GM23248 (cell line): ENCODE results near the gene ITPKC. TPM values are rescaled to one million over a fixed set of nuclear protein-coding genes. Genes with fewer than 3 reads are reported as not detected.
"Not testable (repeated sequence)": the region's sequence is repeated elsewhere in the genome, so short reads cannot be mapped to it uniquely, and the experiment has no call there.

Experiments
- DNase-seq: peaks from one replicate; pipeline ENCODE4 v3.0.0-alpha.2; 2015
- H2AFZ ChIP-seq: fragments of 200-600 bp; sonication (generic); 2 replicates; pipeline ENCODE4 v1.6.1; 2016; ENCODE audit warnings: antibody characterized with exemption
- H3F3A ChIP-seq: fragments of 200-600 bp; sonication (generic); 2 replicates; pipeline ENCODE4 v1.6.1; 2016; ENCODE audit warnings: mild to moderate bottlenecking, antibody characterized with exemption, mixed run types; ENCODE audit not compliant: insufficient read depth
- H3K27ac ChIP-seq: fragments of 200-600 bp; sonication (generic); 2 replicates; pipeline ENCODE4 v1.5.1; 2016; ENCODE audit warnings: mild to moderate bottlenecking
- H3K27me3 ChIP-seq: fragments of 200-600 bp; sonication (generic); replicated peaks from 2 replicates; pipeline ENCODE4 v1.6.1; 2016; ENCODE audit warnings: mild to moderate bottlenecking; ENCODE audit not compliant: insufficient read depth
- H3K36me3 ChIP-seq: fragments of 200-600 bp; sonication (generic); 2 replicates; pipeline ENCODE4 v1.6.1; 2016; ENCODE audit warnings: low read depth, mild to moderate bottlenecking
- H3K4me1 ChIP-seq: fragments of 200-600 bp; sonication (generic); 2 replicates; pipeline ENCODE4 v1.6.1; 2016; ENCODE audit warnings: mild to moderate bottlenecking; ENCODE audit not compliant: insufficient read depth
- H3K4me2 ChIP-seq: fragments of 200-600 bp; sonication (generic); one replicate; pipeline ENCODE4 v1.6.1; 2016; ENCODE audit warnings: mild to moderate bottlenecking; ENCODE audit not compliant: unreplicated experiment
- H3K4me3 ChIP-seq: fragments of 200-600 bp; sonication (generic); 2 replicates; pipeline ENCODE4 v1.5.1; 2016; ENCODE audit warnings: mild to moderate bottlenecking
- H3K79me2 ChIP-seq: fragments of 200-600 bp; sonication (generic); 2 replicates; pipeline ENCODE4 v1.6.1; 2016; ENCODE audit warnings: mild to moderate bottlenecking; ENCODE audit not compliant: insufficient read depth
- H3K9ac ChIP-seq: fragments of 200-600 bp; sonication (generic); 2 replicates; pipeline ENCODE4 v1.6.1; 2016; ENCODE audit warnings: mild to moderate bottlenecking
- H3K9me2 ChIP-seq: fragments of 200-600 bp; sonication (generic); 2 replicates; pipeline ENCODE4 v1.6.1; 2016; ENCODE audit warnings: mixed run types, mild to moderate bottlenecking, moderate library complexity; ENCODE audit not compliant: insufficient read depth
- H3K9me3 ChIP-seq: fragments of 200-600 bp; sonication (generic); one replicate; pipeline ENCODE4 v1.6.1; 2017; ENCODE audit warnings: low read depth
- H4K20me1 ChIP-seq: fragments of 200-600 bp; sonication (generic); 2 replicates; pipeline ENCODE4 v1.6.0; 2016; ENCODE audit not compliant: insufficient read depth
- EZH2 ChIP-seq: fragments of 200-600 bp; sonication (generic); IDR thresholded peaks from 2 replicates; pipeline ENCODE4 v1.6.1; 2018; ENCODE audit warnings: antibody characterized with exemption, mild to moderate bottlenecking; ENCODE audit not compliant: insufficient read depth, poor library complexity, severe bottlenecking
- EZH2phosphoT487 ChIP-seq: fragments of 200-600 bp; sonication (generic); IDR thresholded peaks from 2 replicates; pipeline ENCODE4 v1.6.1; 2018; ENCODE audit warnings: antibody characterized with exemption, moderate library complexity, mild to moderate bottlenecking, low read depth; ENCODE audit not compliant: insufficient read depth
- WGBS, 2 experiments: methylation state at CpG; one replicate each; pipeline ENCODE4 v1.1.6; 2015 to 2017; ENCODE audit warnings: low lambda C conversion rate in 2 of 2, low coverage in 1 of 2; ENCODE audit errors: missing lambda C conversion rate in 2 of 2; 5-methylcytosine and 5-hydroxymethylcytosine counted together
- in situ Hi-C: fragments of 300-500 bp; cut with MboI; formaldehyde crosslinking; loops from 2 replicates; pipeline ENCODE4 v1.15.0; 2020
- polyA plus RNA-seq: library from polyadenylated mRNA; unstranded; fragments of >200 nt; fragmentation: Nextera tagmentation; extraction: Ambion mirVana; gene quantifications from 2 replicates; pipeline ENCODE4 v1.2.1, GENCODE V29; 2016
- total RNA-seq: library from RNA; depleted of rRNA; stranded (reverse); fragments of >200 nt; shearing (Covaris generic); gene quantifications from 2 replicates; pipeline ENCODE4 v1.2.3, GENCODE V29; 2014

Gene ITPKC
- total and polyA plus RNA-seq, 2 experiments from 2014 or later = 10.4 to 19.9 TPM

- Histone ChIP-seq H3K79me2 (no peaks in the 10 kb centered on the region), H2AFZ (no peak overlapping the region), H3K4me3 (no peak overlapping the region), H3K27me3 (no peaks in the 10 kb centered on the region), H4K20me1 (no peaks in the 10 kb centered on the region), H3K4me2 (no peak overlapping the region), H3K4me1 (peaks cover 6% of the 10 kb centered on the region; the same call in 1 of the 2 replicates), H3K27ac (no peak overlapping the region), H3K9ac (no peak overlapping the region), H3K36me3 (no peaks in the 10 kb centered on the region), H3K9me2 (no peaks in the 10 kb centered on the region), H3K9me3 (no peaks in the 10 kb centered on the region), H3F3A (peaks cover 4% of the 10 kb centered on the region; the same call in 1 of the 2 replicates)
- in situ Hi-C loops = no loop called here
- no peak for DNase-seq
- 96 to 98% methylated on average over 7 of the region's 7 CpGs for WGBS, 2 experiments
- TF ChIP-seq EZH2phosphoT487 = no peak
- TF ChIP-seq EZH2 = no peak
Measured at GRCh38 chr19:40781140-40781539, 64.2 kb downstream of the ITPKC start.

- Histone ChIP-seq H4K20me1 (no peaks in the 10 kb centered on the region), H3K9ac (no peak overlapping the region), H3K4me3 (no peak overlapping the region), H3K4me2 (no peak overlapping the region), H3K79me2 (no peaks in the 10 kb centered on the region), H3K9me2 (no peaks in the 10 kb centered on the region), H2AFZ (no peak overlapping the region), H3K27me3 (no peaks in the 10 kb centered on the region), H3F3A (no peaks in the 10 kb centered on the region), H3K36me3 (no peaks in the 10 kb centered on the region), H3K27ac (no peak overlapping the region), H3K4me1 (peaks cover 5% of the 10 kb centered on the region; the same call in 1 of the 2 replicates), H3K9me3 (no peaks in the 10 kb centered on the region)
- TF ChIP-seq EZH2phosphoT487 = no peak
- 91 to 93% methylated on average over 9 to 13 of the region's 14 CpGs for WGBS, 2 experiments
- no peak for DNase-seq
- in situ Hi-C loops = no loop called here
Measured at GRCh38 chr19:40783711-40784110, 66.8 kb downstream of the ITPKC start.

- H3K27ac ChIP-seq, H2AFZ ChIP-seq, H3F3A ChIP-seq, H4K20me1 ChIP-seq, H3K9me3 ChIP-seq, H3K4me3 ChIP-seq, H3K9me2 ChIP-seq, H3K9ac ChIP-seq, H3K4me1 ChIP-seq, in situ Hi-C loops, H3K79me2 ChIP-seq, H3K36me3 ChIP-seq, H3K4me2 ChIP-seq, H3K27me3 ChIP-seq, DNase-seq: not testable (repeated sequence)
- WGBS, 2 experiments = 97 to 100% methylated on average over 2 of the region's 2 CpGs
Measured at GRCh38 chr19:40784146-40784545, 67.2 kb downstream of the ITPKC start.

GRCh38 chr19:40785526-40785925, 68.6 kb downstream of the ITPKC start:
- in situ Hi-C loops = no loop called here
- no peak overlapping the region for H3K4me3 ChIP-seq
- H3K79me2 ChIP-seq = no peaks in the 10 kb centered on the region
- H3K4me2 ChIP-seq = no peak overlapping the region
- no peaks in the 10 kb centered on the region for H4K20me1 ChIP-seq
- TF ChIP-seq EZH2phosphoT487 (no peak), EZH2 (no peak)
- no peaks in the 10 kb centered on the region for H3K27me3 ChIP-seq
- no peak overlapping the region for H3K9ac ChIP-seq
- WGBS, 2 experiments = 95% methylated on average over 1 of the region's 1 CpG; no CpG with 5 or more reads in 1 of the 2 experiments
- no peak overlapping the region for H3K27ac ChIP-seq
- no peaks in the 10 kb centered on the region for H3K4me1 ChIP-seq
- H2AFZ ChIP-seq = no peak overlapping the region
- no peaks in the 10 kb centered on the region for H3K9me3 ChIP-seq
- H3K36me3 ChIP-seq = no peaks in the 10 kb centered on the region
- H3F3A ChIP-seq = no peaks in the 10 kb centered on the region
- no peaks in the 10 kb centered on the region for H3K9me2 ChIP-seq
- DNase-seq = no peak
